ENCODE data around the gene WASHC4. TPM values are rescaled to one million over a fixed set of nuclear protein-coding genes. Genes with fewer than 3 reads are reported as not detected.

The WASHC4 gene
- total RNA-seq, 1 experiment from 2014 or later, result 41.2 TPM

DNA sequence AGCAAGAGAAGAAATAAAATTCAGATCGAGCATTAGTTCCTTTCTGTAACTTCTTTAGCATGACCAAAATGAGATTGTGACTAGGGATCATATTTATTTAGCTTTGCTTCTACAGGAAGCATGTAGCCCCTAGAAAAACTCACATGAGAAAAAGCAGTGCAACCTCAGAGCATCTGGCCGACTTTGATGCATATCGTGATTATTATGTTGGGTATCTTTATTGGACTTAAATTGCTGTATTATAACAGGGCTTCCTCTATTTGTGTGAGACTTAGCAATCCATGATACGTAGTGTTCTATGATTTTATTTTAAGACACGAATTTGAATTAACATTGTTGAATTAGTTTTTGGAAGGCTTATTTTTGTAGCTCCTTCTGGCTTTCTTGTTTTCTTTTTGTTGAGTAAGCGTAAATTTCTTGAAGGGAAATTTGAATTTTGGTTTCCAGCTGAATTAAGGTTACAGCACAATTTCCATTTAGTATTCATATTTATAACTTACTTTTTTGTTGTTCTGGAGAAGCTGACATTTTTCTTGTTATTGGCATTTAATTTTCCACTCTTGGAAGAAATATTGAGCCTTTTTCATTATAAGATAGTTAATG is 33.9 kb downstream of the WASHC4 start:
- Histone ChIP-seq H2AFZ (ENCODE audit: low read length) (no peak overlapping the region), H3K18ac (ENCODE audit: insufficient read length, low read depth, low read length) (no peak overlapping the region), H4K91ac (ENCODE audit: insufficient read length, low read depth, low read length) (no peak overlapping the region), H3K79me1 (ENCODE audit: insufficient read depth, low read depth, low read length, poor library complexity, severe bottlenecking) (no peaks in the 10 kb centered on the region), H3K14ac (ENCODE audit: insufficient read depth, low read length) (no peak overlapping the region), H3K56ac (ENCODE audit: insufficient read length, low read depth, low read length) (no peak overlapping the region), H3K79me2 (ENCODE audit: insufficient read depth, low read length) (no peaks in the 10 kb centered on the region), H2BK12ac (ENCODE audit: insufficient read length, low read depth, low read length) (no peak overlapping the region), H3K4me2 (ENCODE audit: insufficient read depth, insufficient read length, low read length) (no peak overlapping the region), H2BK15ac (ENCODE audit: low read depth, low read length) (no peak overlapping the region), H3K9ac (ENCODE audit: extremely low read depth, insufficient read length, low read length) (no peak overlapping the region), H4K8ac (replicated peaks; ENCODE audit: insufficient read length, low read depth, low read length) (no peak overlapping the region), H2BK5ac (ENCODE audit: insufficient read length, low read length) (no peak overlapping the region), H3T11ph (ENCODE audit: low read length) (no peak overlapping the region), H3K27ac (ENCODE audit: insufficient read length, low read depth, low read length) (no peak overlapping the region), H2BK120ac (ENCODE audit: low read depth, low read length, poor library complexity, severe bottlenecking) (no peak overlapping the region), H4K5ac (ENCODE audit: insufficient read length, low read depth, low read length) (no peak overlapping the region), H3K23me2 (ENCODE audit: insufficient read length, low read depth, low read length, poor library complexity, severe bottlenecking) (no peaks in the 10 kb centered on the region), H3K23ac (ENCODE audit: insufficient read length, low read depth, low read length) (no peak overlapping the region), H3K9me3 (ENCODE audit: control insufficient read depth, low read depth, low read length) (no peaks in the 10 kb centered on the region), H2BK20ac (ENCODE audit: low read depth, low read length, poor library complexity, severe bottlenecking) (no peak overlapping the region), H4K20me1 (ENCODE audit: control insufficient read depth, insufficient read depth, insufficient read length) (no peaks in the 10 kb centered on the region), H3K4ac (ENCODE audit: low read depth, low read length) (no peak overlapping the region), H2AK5ac (ENCODE audit: insufficient read length, low read length) (no peak overlapping the region), H3K4me1 (ENCODE audit: insufficient read depth, low read length) (no peaks in the 10 kb centered on the region), H3K27me3 (ENCODE audit: insufficient read depth, low read length) (no peaks in the 10 kb centered on the region)
- peaks cover 3% of the 10 kb centered on the region in 2 experiments; a peak in 1 of 4 replicates for H3K4me1 Mint-ChIP-seq
- H3K36me3 Mint-ChIP-seq (ENCODE audit: insufficient read depth in 1 of 3, low read depth in 3 of 3), result peaks cover 5 to 61% (median 40%) of the 10 kb centered on the region in 3 experiments; a peak in 6 of 7 replicates
- no peaks in the 10 kb centered on the region for H3K27me3 Mint-ChIP-seq (ENCODE audit: low read depth)
- TF ChIP-seq, protein P1, sequence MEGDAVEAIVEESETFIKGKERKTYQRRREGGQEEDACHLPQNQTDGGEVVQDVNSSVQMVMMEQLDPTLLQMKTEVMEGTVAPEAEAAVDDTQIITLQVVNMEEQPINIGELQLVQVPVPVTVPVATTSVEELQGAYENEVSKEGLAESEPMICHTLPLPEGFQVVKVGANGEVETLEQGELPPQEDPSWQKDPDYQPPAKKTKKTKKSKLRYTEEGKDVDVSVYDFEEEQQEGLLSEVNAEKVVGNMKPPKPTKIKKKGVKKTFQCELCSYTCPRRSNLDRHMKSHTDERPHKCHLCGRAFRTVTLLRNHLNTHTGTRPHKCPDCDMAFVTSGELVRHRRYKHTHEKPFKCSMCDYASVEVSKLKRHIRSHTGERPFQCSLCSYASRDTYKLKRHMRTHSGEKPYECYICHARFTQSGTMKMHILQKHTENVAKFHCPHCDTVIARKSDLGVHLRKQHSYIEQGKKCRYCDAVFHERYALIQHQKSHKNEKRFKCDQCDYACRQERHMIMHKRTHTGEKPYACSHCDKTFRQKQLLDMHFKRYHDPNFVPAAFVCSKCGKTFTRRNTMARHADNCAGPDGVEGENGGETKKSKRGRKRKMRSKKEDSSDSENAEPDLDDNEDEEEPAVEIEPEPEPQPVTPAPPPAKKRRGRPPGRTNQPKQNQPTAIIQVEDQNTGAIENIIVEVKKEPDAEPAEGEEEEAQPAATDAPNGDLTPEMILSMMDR (conservative IDR thresholded peaks at IDR 0.05), result no peak
- WGBS (ENCODE audit: extremely low coverage, insufficient read length, low lambda C conversion rate), result no CpG with 5 or more reads among the region's 6 CpGs
- no peak for DNase-seq
- no peak overlapping the region for H3K4me3 Mint-ChIP-seq
- no peaks in the 10 kb centered on the region for H3K9me3 Mint-ChIP-seq
- H3K27ac Mint-ChIP-seq, result no peak overlapping the region; a peak in 1 of 7 replicates
